GM12878 (cell line): ENCODE data around the gene PCBP4. TPM values are rescaled to one million over a fixed set of nuclear protein-coding genes. Genes with fewer than 3 reads are reported as not detected.

Experiments
- CTCF ChIP-seq, 3 experiments: IDR thresholded peaks in 2 of 3; conservative IDR thresholded peaks in 1 of 3; 2 replicates each; pipeline ENCODE4 v1.5.1; 2011; ENCODE audit warnings: low read depth in 3 of 3, low read length in 3 of 3, mild to moderate bottlenecking in 3 of 3, control low read depth in 2 of 3, moderate library complexity in 2 of 3, inconsistent platforms in 1 of 3, mixed read lengths in 1 of 3; ENCODE audit not compliant: control insufficient read depth in 2 of 3, insufficient read depth in 1 of 3; ENCODE audit errors: extremely low read depth in 1 of 3
- HDGF ChIP-seq: fragments of 450-650 bp; IDR thresholded peaks from 2 replicates; pipeline ENCODE4 v1.6.1; 2016; ENCODE audit warnings: antibody characterized with exemption
- IRF4 ChIP-seq: IDR thresholded peaks from 2 replicates; pipeline ENCODE4 v1.6.1; 2011; ENCODE audit warnings: low read depth, low read length
- NBN ChIP-seq: fragments of 450-650 bp; IDR thresholded peaks from 2 replicates; pipeline ENCODE4 v1.6.1; 2016
- PKNOX1 ChIP-seq: fragments of 450-650 bp; IDR thresholded peaks from 2 replicates; pipeline ENCODE4 v1.6.1; 2016; ENCODE audit warnings: mild to moderate bottlenecking
- RUNX3 ChIP-seq: IDR thresholded peaks from 2 replicates; pipeline ENCODE4 v1.6.1; 2012; ENCODE audit warnings: low read length, inconsistent platforms
- STAT1 ChIP-seq: fragments of 450-650 bp; conservative IDR thresholded peaks from 2 replicates; pipeline ENCODE4 v1.6.1; 2014; ENCODE audit warnings: antibody characterized with exemption, mild to moderate bottlenecking
- ZNF217 ChIP-seq: fragments of 450-650 bp; IDR thresholded peaks from 2 replicates; pipeline ENCODE4 v1.6.1; 2017; ENCODE audit warnings: antibody characterized with exemption, mild to moderate bottlenecking
- ZNF24 ChIP-seq: fragments of 450-650 bp; IDR thresholded peaks from 2 replicates; pipeline ENCODE4 v1.6.1; 2017; ENCODE audit warnings: antibody characterized with exemption, mild to moderate bottlenecking
- polyA plus RNA-seq, 11 experiments: library from polyadenylated mRNA; depleted of rRNA in 4 of 11; unstranded in 6 of 11; stranded (reverse) in 5 of 11; fragments of >200 nt; fragmentation: Nextera tagmentation in 4 of 11; fragmentation: Illumina TruSeq in 1 of 11; extraction: Ambion mirVana in 4 of 11; extraction: Trizol in 1 of 11; gene quantifications; 1 replicate in 1 of 11; 2 replicates in 10 of 11; pipeline versions ENCODE4 v1.2.1 to v1.2.3, GENCODE V29; 2011 to 2016; ENCODE audit warnings: inconsistent platforms in 2 of 11, missing spikeins in 2 of 11, low read depth in 1 of 11
- total RNA-seq, 4 experiments: library from RNA; depleted of rRNA in 3 of 4; stranded (reverse); fragments of >200 nt in 3 of 4; fragmentation: Illumina TruSeq in 1 of 4; extraction: Trizol in 1 of 4; gene quantifications; 2 replicates each; pipeline versions ENCODE4 v1.2.1 to v1.2.3, GENCODE V29; 2013 to 2021
- TF ChIP-seq, protein P1 (sequence below): IDR thresholded peaks from 2 replicates; pipeline ENCODE4 v1.6.1; 2011; ENCODE audit warnings: low read depth, low read length, improper control_type of control experiment, borderline replicate concordance
- TF ChIP-seq, protein P2 (sequence below): fragments of 450-650 bp; IDR thresholded peaks from 2 replicates; pipeline ENCODE4 v1.6.1; 2017; ENCODE audit warnings: mild to moderate bottlenecking, moderate library complexity

Gene PCBP4
- total and polyA plus RNA-seq, 10 of the 15 experiments (the other 5 are each of a cell fraction or from before 2014, with no cell fraction given): 0.05 to 14.5 (median 4.2) TPM

GRCh38 chr3:51942603-51943450 is 24.4 kb downstream of the PCBP4 start (continued):
- TF ChIP-seq ZNF217 (no peak), PKNOX1 (no peak), NBN (0 out of 2 replicates have a peak, but pooled peaks have one; percentile 19), IRF4 (no peak), ZNF24 (no peak), RUNX3 (no peak), HDGF (peak; percentile 86), CTCF (IDR thresholded peaks at IDR 0.05 in 2 of 3, conservative IDR thresholded peaks at IDR 0.05 in 1 of 3; ENCODE audit: control insufficient read depth in 2 of 3, extremely low read depth in 1 of 3, insufficient read depth in 1 of 3, low read depth in 3 of 3, low read length in 3 of 3) (no peak), STAT1 (no peak)
- TF ChIP-seq, protein P1, sequence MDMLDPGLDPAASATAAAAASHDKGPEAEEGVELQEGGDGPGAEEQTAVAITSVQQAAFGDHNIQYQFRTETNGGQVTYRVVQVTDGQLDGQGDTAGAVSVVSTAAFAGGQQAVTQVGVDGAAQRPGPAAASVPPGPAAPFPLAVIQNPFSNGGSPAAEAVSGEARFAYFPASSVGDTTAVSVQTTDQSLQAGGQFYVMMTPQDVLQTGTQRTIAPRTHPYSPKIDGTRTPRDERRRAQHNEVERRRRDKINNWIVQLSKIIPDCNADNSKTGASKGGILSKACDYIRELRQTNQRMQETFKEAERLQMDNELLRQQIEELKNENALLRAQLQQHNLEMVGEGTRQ: no peak
- TF ChIP-seq, protein P2, sequence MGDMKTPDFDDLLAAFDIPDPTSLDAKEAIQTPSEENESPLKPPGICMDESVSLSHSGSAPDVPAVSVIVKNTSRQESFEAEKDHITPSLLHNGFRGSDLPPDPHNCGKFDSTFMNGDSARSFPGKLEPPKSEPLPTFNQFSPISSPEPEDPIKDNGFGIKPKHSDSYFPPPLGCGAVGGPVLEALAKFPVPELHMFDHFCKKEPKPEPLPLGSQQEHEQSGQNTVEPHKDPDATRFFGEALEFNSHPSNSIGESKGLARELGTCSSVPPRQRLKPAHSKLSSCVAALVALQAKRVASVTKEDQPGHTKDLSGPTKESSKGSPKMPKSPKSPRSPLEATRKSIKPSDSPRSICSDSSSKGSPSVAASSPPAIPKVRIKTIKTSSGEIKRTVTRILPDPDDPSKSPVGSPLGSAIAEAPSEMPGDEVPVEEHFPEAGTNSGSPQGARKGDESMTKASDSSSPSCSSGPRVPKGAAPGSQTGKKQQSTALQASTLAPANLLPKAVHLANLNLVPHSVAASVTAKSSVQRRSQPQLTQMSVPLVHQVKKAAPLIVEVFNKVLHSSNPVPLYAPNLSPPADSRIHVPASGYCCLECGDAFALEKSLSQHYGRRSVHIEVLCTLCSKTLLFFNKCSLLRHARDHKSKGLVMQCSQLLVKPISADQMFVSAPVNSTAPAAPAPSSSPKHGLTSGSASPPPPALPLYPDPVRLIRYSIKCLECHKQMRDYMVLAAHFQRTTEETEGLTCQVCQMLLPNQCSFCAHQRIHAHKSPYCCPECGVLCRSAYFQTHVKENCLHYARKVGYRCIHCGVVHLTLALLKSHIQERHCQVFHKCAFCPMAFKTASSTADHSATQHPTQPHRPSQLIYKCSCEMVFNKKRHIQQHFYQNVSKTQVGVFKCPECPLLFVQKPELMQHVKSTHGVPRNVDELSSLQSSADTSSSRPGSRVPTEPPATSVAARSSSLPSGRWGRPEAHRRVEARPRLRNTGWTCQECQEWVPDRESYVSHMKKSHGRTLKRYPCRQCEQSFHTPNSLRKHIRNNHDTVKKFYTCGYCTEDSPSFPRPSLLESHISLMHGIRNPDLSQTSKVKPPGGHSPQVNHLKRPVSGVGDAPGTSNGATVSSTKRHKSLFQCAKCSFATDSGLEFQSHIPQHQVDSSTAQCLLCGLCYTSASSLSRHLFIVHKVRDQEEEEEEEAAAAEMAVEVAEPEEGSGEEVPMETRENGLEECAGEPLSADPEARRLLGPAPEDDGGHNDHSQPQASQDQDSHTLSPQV: no peak
